ENCODE measurements around the gene BANF1. TPM values are rescaled to one million over a fixed set of nuclear protein-coding genes. Genes with fewer than 3 reads are reported as not detected.

BANF1 gene
- total and polyA plus RNA-seq, 4 donors: 10.7 to 100.0 (median 47.0) TPM

DNA sequence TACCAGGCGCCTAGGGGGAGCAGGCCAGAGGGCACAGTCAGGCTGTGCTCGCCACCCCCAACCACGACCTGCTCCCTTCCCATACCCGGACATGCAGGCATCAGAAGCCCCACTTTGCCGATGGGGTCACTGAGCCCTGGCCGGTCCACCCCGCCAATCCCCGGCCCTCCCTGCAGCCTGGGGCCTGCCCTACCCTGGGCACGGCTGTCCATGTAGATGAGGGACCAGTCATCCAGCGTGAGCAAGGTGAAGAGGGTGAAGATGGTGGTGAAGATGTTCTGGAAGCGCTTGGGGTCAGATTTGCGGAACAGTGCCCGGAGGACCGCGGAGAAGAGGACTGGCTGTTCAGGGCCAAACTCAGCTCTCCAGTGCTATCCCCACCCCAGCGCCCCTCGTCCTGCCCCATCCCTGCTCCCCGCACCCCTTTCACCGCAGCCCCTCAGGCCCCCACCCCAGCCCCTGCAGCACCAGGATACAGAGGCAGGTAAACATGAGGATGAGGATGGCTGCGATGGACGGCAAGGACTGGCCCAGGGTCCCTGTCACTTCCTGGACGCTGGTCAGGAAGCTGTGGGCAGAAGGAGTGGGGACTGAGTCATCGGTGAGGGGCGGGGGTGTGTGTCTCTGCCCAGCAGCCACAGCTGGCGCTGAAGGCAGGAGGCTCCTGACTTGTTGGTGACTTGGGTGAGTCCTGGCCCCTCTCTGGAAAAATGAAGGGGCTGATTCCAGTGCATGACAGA lies 18.5 kb downstream of the BANF1 start:
- Histone ChIP-seq H3K27ac (ENCODE audit: low read depth in 1 of 2, low read length in 2 of 2) (no peak overlapping the region), H3K9ac (ENCODE audit: low read depth in 1 of 2, low read length in 2 of 2) (no peak overlapping the region), H3K4me1 (ENCODE audit: control insufficient read depth in 4 of 4, insufficient read depth in 4 of 4, low read length in 3 of 4) (peaks cover 0 to 7% (median 3%) of the 10 kb centered on the region in 4 donors), H3K9me3 (ENCODE audit: control insufficient read depth in 4 of 4, low read length in 3 of 4) (no peaks in the 10 kb centered on the region), H3K27me3 (ENCODE audit: control insufficient read depth in 4 of 4, insufficient read depth in 4 of 4, low read length in 3 of 4) (no peaks in the 10 kb centered on the region), H3K36me3 (ENCODE audit: control insufficient read depth in 4 of 4, insufficient read depth in 3 of 4, low read depth in 1 of 4, low read length in 3 of 4) (no peaks in the 10 kb centered on the region), H3K4me3 (ENCODE audit: low read depth in 1 of 3, low read length in 3 of 3) (no peak overlapping the region)
- DNase-seq (ENCODE audit: low spot score): no peak
- TF ChIP-seq, protein P1, sequence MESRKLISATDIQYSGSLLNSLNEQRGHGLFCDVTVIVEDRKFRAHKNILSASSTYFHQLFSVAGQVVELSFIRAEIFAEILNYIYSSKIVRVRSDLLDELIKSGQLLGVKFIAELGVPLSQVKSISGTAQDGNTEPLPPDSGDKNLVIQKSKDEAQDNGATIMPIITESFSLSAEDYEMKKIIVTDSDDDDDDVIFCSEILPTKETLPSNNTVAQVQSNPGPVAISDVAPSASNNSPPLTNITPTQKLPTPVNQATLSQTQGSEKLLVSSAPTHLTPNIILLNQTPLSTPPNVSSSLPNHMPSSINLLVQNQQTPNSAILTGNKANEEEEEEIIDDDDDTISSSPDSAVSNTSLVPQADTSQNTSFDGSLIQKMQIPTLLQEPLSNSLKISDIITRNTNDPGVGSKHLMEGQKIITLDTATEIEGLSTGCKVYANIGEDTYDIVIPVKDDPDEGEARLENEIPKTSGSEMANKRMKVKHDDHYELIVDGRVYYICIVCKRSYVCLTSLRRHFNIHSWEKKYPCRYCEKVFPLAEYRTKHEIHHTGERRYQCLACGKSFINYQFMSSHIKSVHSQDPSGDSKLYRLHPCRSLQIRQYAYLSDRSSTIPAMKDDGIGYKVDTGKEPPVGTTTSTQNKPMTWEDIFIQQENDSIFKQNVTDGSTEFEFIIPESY (IDR thresholded peaks at IDR 0.05): no peak
- TF ChIP-seq NR2F2 (IDR thresholded peaks at IDR 0.05) (no peak), RAD21 (IDR thresholded peaks at IDR 0.05) (no peak), EGR1 (IDR thresholded peaks at IDR 0.05; ENCODE audit: low read depth in 2 of 2) (no peak), FOXA2 (IDR thresholded peaks at IDR 0.05) (no peak), GABPA (IDR thresholded peaks at IDR 0.05 in 1 of 2, conservative IDR thresholded peaks at IDR 0.05 in 1 of 2) (no peak), FOXA1 (IDR thresholded peaks at IDR 0.05) (no peak), RXRA (IDR thresholded peaks at IDR 0.05) (no peak), SP1 (IDR thresholded peaks at IDR 0.05) (no peak), ATF3 (IDR thresholded peaks at IDR 0.05) (no peak), HNF4G (IDR thresholded peaks at IDR 0.05) (no peak), REST (IDR thresholded peaks at IDR 0.05) (no peak), HNF4A (conservative IDR thresholded peaks at IDR 0.05) (no peak), JUND (IDR thresholded peaks at IDR 0.05) (no peak), TAF1 (conservative IDR thresholded peaks at IDR 0.05) (no peak), YY1 (IDR thresholded peaks at IDR 0.05) (no peak)
- TF ChIP-seq, protein P2, sequence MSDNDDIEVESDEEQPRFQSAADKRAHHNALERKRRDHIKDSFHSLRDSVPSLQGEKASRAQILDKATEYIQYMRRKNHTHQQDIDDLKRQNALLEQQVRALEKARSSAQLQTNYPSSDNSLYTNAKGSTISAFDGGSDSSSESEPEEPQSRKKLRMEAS (IDR thresholded peaks at IDR 0.05): no peak
- TF ChIP-seq, protein P3, sequence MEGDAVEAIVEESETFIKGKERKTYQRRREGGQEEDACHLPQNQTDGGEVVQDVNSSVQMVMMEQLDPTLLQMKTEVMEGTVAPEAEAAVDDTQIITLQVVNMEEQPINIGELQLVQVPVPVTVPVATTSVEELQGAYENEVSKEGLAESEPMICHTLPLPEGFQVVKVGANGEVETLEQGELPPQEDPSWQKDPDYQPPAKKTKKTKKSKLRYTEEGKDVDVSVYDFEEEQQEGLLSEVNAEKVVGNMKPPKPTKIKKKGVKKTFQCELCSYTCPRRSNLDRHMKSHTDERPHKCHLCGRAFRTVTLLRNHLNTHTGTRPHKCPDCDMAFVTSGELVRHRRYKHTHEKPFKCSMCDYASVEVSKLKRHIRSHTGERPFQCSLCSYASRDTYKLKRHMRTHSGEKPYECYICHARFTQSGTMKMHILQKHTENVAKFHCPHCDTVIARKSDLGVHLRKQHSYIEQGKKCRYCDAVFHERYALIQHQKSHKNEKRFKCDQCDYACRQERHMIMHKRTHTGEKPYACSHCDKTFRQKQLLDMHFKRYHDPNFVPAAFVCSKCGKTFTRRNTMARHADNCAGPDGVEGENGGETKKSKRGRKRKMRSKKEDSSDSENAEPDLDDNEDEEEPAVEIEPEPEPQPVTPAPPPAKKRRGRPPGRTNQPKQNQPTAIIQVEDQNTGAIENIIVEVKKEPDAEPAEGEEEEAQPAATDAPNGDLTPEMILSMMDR (IDR thresholded peaks at IDR 0.05; ENCODE audit: low read depth, low read length, missing input control): no peak
- 86% methylated on average over 25 of the region's 25 CpGs for WGBS
